NCI-H146 treated with DMSO at 0.1 percent for 48 hours (cell line): ENCODE data around the gene ATG7.
"Not testable (repeated sequence)": the region's sequence is repeated elsewhere in the genome, so short reads cannot be mapped to it uniquely, and the experiment has no call there.

ENCODE experiments used
- DNase-seq: peaks from one replicate; lab custom pipeline; 2025; ENCODE audit not compliant: unreplicated experiment; lab: John Stamatoyannopoulos, UW

Gene ATG7

DNA sequence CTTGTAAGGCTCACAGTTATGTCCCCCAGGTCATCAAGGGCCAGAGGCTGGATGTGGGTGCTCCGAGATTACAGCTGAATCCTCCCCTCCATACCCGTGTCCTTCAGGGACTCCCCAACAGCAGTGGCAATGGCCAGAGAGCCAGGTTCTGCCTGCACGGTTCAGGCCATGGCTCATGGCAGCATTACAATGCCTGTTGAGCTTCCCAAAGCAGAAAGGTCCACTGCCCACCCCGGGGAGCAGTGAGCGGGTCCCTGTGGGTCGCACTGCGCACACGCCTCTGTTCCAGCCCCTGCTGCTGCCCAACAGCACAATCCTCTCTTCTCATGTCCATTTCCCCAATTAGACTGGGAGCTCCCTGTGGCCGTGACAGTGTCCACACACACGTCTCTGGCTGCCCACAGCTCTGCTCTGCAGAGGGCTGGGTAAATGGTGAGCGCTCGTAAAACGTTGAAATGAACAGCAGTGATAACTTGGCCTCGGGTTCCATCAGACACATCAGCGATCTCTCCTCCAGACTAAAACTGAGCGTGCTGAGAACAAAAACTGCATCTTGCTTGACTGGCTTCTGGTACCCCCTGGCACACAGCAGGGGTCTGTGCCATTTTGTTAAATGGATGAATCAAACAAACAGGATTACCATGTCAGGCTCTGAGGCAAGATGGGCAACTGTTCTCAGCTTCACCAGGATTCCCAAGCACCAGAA lies 291.1 kb downstream of the ATG7 start:
- no peak for DNase-seq

DNA sequence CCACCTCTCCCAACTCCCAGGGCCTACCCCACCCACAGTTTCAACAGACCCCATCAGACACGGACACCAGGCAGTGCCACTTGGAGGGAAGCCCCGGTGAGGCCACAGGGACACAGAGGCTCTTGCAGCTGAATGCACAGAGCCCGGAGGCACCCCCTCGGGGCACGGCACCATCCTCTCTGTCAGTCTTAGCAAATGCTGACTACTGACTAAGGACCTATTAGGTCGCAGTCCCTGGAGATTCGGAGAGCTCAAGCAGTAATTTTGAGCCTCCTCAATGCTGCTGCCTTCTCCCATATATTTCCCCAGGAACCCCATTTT lies 291.6 kb downstream of the ATG7 start:
- no peak for DNase-seq

DNA sequence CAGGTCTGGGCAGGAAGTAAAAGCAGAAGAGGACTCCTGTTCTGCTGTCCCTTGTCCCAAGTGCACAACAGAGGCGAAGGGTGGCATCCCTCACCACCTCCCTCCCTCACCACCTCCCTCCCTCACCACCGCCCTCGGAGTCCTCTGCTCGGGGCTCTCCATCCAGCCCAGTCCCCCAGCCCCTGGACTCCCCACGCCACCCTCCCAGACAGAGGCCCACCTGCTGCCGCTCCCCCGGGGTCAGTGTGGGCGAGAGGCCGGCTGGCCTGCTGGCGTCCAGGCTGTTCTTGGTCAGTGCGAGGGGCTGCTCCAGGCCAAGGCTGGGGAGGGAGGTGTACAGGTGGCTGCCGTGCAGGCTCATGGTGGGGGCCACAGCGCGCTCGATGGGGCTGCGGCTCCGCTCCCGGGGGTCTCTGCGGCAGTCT lies 292.4 kb downstream of the ATG7 start:
- no peak for DNase-seq

DNA sequence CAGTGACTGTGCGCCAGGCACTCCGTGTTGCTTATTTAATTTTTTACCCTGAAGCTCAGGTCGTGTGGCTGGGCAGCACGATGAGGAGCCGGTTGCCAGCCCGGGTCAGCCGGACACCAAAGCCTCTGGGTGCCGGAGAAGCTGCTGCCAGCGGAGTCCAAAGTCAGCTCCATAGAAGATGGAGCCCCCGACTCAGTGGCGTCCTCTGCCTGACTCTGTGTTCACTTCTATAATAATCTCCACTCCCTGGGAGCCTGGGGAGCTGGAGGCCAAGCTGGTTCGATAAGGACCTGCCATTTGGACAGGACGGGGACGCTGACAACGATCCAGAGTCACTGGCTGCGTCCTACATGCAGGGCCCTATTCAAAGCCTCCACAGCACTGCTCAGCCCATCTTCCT lies 292.9 kb downstream of the ATG7 start:
- DNase-seq: no peak

DNA sequence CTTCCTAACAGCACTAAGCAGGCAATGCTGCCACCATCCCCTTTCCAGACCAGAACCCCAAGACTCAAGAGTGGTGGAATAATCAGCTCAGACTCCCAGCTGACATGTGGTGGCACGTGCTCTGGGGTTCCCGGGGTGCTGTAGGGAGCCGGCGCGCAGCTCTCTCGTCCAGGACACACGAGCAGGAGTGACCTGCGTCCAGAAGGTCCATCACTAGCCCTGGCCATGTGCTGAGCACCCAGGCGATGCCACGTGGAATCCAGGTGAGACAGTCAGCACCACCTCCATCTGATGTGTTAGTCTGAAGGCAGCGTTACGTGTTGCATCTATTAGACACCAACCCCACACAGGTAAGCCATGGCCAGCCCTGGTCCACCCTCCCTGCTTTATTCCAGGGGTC lies 293.3 kb downstream of the ATG7 start:
- no peak for DNase-seq

DNA sequence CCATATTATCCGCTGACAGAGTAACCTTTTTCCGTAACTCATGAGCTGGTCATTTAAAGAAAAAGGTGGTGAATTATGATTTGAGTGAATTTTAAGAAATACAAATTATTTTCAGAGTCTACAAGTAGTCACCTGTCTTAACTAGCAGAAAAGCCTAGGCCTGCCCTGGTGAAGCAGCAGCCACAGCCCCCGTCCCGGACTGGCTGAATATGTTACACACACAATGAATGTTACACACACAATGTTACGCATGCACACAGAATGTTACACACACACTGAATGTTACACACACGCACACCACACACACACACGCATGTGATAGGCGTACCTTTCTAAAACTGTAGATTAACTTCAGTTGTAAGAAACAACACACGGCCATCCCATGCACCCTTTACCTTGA lies 293.7 kb downstream of the ATG7 start:
- no peak for DNase-seq

DNA sequence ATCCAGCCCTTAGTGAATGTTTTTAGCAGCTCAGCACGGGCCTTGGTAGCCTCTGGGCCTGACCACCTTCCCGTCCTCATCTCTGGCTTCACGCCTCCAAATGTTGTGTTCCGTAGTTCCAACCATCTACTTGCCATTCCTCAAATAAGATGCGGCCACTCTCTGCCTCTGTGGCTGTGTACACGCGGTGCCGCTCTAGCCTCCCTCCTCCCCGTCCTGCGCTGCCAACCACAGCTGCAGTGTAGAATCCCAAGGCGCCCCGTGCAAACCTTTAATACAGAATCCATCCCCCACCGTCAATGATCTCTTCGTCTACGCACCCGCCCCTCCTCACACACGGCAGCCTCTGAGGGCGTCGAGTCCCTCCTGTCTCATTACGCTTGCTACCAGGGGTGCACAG lies 294.3 kb downstream of the ATG7 start:
- DNase-seq: no peak

DNA sequence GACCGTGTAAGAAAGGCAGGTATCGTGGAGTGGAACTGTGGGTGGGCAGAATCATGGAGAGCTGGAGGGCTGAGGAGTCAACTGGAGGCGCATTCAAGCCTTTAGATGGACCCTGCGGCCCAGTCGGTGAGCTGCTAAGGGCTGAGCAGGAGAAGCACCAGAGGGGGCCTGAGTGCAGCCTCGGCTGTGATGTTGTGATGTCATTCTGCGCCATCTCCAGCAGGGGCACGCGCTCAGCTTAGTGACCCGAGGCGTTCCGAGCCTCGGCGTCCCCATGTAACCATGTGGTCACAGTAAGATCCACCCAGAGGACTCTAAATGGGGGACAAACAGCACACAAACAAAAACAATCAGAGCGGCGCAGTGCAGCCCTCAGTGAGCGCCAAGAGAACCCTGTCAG lies 294.7 kb downstream of the ATG7 start:
- no peak for DNase-seq

DNA sequence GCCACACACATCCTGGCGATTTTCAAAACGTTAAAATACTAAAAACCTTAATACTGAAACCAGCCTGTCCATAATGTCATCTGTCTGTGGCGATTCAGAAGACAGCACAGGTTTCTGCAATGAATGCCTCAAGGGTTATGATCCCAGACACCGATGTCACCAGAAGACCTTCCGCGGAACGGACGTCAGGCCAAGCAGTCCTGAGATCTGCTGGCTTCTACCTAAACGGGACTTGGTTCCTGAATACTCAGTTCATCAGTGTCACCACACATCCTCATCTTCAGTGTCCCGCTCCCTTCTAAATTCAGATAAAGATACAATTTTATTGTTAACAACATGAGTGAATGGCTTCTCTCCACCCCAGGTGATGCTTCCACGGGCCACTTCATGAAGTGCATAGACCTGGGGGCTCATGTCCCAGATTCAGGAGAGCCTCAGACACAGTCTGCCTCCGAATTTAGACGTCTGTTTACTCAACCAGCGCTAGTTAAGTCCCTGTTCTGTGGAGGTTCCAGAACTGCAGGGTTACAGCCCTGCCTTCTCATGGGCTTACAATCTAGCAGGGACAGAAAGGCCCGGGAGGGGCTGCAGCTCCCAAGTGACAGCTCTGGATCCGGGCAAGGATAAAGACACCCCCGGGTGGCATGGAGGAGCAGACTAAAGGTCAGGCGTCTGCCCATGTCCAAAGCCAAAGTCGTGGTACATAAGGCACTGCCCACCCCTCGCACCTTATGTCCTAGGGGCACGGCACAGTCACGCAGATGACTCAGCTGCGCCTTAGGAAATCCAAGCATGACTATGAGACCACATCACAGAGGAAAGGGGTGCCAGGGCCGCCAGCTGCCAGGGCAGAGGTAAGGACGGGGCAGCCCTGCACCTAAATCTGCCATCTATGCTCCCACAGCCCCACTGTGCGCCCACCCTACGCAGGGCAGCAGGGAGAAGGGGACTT lies 295.6 kb downstream of the ATG7 start:
- DNase-seq: no peak

DNA sequence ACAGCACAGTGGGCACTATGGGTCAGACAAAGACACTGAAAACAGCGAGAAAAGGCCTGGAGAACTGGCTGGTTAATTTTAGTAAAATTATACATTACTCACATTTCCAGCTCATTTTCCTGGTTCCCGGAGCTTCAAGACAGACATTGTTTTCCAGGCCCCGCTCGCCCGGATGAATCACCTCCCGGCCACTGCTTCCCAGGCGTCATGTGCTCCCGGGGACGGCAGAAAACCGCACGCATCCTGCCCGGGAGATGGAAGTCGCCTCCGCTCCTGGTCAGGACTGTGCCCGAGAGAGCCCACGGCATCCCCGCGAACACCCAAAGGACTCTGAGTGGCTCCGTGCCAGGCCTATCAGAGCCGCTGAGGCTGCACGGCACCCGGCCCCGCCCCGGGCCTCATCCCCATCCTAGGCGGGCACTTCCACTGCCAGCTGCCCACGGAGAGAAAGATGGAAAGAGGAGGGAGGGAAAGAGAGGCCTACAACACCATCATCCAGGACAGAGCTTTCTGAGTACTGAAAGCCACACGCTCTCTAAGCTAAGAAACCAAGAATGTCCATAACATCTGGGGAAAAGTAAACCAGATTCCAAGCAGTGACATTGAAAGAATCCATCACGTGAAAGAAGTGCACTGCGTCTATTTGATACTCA lies 296.4 kb downstream of the ATG7 start:
- DNase-seq: no peak

DNA sequence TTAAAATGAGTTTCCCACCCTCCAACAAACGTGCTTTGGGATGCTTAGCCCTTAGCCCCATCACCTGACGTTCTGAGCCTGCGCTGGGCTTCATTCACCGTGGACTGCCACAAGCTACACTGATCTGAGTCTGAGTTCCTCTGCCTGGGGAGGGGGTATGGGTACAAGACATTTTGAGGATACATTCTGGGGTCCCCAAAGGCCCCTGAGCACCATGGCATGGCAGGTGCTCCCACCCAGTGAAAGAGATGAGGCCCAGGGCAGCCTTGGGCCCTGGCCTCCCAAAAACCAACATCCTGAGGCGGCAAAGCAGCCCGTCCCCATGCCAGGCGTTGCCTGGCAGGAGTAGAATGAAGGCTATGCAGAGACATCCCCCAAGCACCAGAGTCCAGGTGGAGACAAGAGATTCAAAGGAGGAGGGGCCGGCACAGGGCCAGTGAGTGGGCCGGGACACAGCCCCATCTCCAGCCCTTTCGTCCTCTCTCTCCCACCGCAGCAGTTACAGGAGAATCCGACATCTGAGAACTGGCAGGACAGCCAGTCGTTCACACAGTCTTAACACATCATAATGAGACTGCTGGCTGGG lies 297.1 kb downstream of the ATG7 start:
- DNase-seq: no peak

DNA sequence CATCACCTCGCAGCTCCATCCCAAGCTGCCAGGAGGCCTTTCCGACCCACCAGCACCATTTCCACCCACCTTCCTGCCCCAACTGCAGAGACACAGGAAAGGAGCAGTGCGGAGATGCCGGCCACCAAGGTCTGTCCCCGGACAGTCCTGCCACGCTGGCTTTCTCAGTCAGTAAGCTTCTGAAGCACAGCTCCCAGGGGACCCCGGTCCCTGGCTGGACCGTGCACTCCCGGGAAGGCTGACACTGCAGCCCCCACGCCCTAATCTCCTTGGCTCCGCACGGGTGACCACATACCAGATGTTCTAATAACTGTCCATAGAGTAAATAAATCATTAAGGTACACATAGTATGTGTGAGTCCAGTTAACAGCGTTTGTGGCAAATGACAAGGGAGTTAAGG lies 298.1 kb downstream of the ATG7 start:
- DNase-seq: no peak

DNA sequence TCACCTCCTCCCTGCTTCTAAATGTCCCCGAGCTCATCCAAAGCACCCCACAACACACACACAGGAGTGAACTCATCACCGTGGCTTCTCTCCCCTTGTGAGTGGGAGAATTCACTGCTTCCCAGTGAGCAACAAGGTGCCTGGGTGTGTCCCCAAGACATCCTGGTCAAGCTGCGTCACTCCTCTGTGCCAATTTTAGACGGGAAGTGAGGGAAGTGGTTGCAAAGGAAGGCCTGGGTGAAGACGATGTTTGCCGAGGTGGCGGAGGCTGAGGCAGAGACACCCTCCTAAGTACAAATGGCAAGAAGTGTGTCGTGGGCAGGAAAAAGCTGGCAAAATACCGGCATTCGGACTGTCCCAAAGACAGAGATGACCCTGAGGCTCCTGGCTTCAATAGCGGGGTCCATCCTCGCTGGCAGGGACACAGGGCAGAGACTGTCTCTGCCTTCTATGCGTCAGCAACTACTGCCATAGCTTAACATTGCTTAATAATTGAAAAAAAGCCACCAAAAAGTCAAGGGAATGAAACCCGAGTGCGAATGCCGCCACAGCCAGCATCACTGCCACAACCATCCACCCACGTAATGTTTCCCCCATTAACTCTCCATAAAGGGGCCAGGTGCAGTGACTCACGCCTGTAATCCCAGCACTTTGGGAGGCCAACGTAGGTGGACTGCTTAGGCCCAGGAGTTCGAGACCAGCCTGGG lies 298.7 kb downstream of the ATG7 start:
- DNase-seq: no peak

DNA sequence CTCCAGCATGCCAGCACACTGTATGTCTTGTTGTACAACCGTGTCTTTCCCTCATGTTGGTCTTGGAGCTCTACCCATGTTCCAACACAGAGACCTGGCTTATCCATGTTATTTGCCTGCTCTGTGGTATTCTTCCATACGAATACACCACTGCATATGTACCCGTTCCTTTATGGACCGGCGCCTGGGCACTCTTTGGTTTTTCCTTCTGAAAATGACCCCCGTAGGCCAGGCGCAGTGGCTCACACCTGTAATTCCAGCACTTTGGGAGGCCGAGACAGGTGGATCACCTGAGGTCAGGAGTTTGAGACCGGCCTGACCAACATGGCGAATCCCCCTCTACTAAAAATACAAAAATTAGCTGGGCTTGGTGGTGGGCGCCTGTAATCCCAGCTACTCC lies 300.5 kb downstream of the ATG7 start:
- not testable (repeated sequence) for DNase-seq

DNA sequence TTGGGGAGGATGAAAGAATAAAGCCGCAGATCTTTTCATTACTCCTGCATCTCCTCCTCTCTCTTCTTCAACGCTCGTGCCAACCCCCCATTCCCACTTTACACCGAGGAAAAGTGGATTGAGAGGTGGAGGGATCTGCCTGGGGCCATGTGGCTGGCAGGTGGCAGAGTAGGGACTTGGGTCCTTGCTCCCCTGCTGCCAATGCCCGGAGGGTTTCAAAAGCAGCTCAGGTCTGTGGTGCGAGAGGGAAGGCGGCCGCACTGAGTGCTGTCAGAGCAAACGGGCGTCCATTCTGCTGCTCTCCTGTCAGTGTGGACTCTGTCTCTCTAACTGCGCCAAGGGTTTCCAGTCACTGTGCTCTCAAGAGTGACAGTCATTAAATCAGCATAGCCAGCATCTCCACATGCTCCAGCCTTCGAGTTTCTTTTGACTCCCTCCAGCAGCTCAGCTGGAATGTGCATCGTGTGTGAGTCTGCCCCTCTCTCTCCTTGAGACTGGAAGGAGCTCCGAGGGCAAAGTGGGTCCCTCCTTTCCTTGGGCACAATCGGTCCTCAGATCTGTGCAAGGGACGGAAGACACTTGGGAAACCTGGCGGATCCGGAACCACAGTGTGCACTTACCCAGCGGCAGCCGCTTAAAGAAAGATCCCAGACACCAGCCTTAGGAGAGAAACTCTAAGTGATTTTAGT lies 302.9 kb downstream of the ATG7 start:
- no peak for DNase-seq

DNA sequence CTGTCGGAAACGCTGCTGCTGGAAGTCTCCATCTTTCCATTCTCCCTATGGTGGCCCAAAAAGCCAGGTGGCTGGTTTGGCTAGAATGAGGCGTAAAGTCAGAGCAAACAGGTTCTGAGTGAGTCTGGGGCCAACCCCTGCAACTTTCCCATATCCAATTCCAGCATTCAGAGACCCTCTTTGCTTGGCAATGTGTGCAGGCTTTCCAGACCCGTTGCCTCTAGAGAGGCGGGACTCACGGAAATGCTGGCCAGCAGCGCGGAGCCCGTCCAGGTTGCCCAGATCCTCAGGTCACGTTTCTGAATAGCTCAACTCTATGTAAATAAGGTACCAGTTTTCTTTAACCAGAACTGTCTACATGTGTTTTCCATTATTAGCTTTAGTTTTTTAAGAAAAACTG lies 303.5 kb downstream of the ATG7 start:
- no peak for DNase-seq

DNA sequence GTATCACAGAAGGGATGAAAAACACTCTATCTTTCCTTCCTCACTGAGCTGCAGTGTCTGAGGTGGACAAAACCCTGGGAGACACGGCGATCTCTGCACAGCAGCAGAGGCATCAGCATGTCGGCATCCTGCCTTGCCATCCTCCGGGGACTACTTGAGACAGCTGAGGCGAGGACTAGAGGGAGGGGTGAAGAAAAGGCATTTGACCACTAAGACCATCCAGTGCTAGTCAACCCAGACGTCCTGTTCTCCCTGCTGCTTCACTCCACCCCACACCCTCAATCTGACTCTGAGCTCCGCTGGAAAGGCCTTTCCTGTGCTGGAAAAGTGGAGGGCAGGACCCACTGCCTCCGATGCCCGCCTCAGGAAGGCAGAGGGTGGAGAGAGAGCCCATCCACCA lies 304.3 kb downstream of the ATG7 start:
- DNase-seq: no peak

DNA sequence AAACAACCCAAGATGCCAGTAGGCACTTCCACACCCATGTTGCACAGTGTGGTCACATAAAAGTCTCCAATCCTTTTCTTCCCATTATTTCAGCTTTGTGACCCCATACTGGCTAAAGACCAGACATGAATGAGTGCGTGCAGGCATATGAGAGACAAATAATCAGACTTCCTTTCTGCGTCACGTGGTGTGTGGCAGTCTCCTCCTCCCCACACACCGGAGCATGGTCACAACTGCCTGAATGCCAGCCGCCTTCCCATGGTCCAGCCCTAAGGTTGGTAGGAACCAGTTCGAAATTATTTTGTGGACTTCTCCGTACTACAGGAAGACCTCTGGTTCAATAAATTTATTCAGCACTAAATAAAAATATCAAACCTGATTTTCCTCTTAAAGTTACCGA lies 306.0 kb downstream of the ATG7 start:
- DNase-seq: no peak

DNA sequence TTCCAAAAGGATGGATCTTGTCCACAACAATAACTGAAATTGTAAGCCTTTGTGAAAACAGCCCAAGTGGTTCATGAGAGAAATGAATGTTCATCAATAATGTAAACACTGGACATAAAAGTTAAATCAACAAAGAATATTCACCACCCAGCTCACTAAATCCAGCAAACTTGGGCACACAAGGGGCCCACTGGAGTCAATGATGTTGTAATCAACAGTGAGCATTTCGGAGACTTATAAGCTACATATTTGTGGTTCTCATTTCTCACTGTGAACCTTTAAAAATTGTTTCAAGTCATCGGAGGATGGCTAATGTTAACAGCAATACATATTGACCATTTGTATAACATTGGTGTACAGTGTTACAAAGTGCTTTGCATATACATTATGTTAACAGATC lies 308.4 kb downstream of the ATG7 start:
- no peak for DNase-seq
